CD4-positive, CD25-positive, alpha-beta regulatory T cell (primary cell): ENCODE measurements around the gene FGD3. TPM values are rescaled to one million over a fixed set of nuclear protein-coding genes. Genes with fewer than 3 reads are reported as not detected.

ENCODE experiments used
- ATAC-seq, 2 donors: fragments of 150-1000 bp; cut with Tn5 transposase; one replicate each; pipeline ENCODE4 v1.10.0; 2021; ENCODE audit warnings: low read depth in 2 of 2, moderate number of reproducible peaks in 2 of 2, moderate library complexity in 1 of 2
- DNase-seq, 3 donors: peaks; one replicate each; pipeline versions ENCODE4 v3.0.0 to v3.0.0-alpha.2; 2012 to 2022; ENCODE audit warnings: mixed read lengths in 1 of 3
- H3K27ac ChIP-seq: one replicate; pipeline ENCODE4 v1.7.0; 2013; ENCODE audit warnings: mild to moderate bottlenecking, low read length; ENCODE audit not compliant: insufficient read depth, poor library complexity, severe bottlenecking
- H3K27me3 ChIP-seq: one replicate; pipeline ENCODE4 v1.7.0; 2013; ENCODE audit warnings: low read length; ENCODE audit not compliant: control insufficient read depth, insufficient read depth
- H3K36me3 ChIP-seq: one replicate; pipeline ENCODE4 v1.7.0; 2013; ENCODE audit warnings: mild to moderate bottlenecking, low read length, moderate library complexity; ENCODE audit not compliant: control insufficient read depth, insufficient read depth
- H3K4me1 ChIP-seq: 2 replicates; pipeline ENCODE4 v1.7.0; 2013; ENCODE audit warnings: mild to moderate bottlenecking, low read length; ENCODE audit not compliant: insufficient read depth, control insufficient read depth, poor library complexity, severe bottlenecking
- H3K4me3 ChIP-seq: one replicate; pipeline ENCODE4 v1.7.0; 2013; ENCODE audit warnings: low read depth, mild to moderate bottlenecking, low read length, moderate library complexity
- H3K9me3 ChIP-seq, 2 experiments: 1 replicate in 1 of 2; 2 replicates in 1 of 2; pipeline ENCODE4 v1.7.0; 2013; ENCODE audit warnings: low read length in 2 of 2, mild to moderate bottlenecking in 1 of 2, moderate library complexity in 1 of 2; ENCODE audit not compliant: control insufficient read depth in 2 of 2
- H3K27ac Mint-ChIP-seq, 3 donors: one replicate each; pipeline ENCODE4 v1.8.0; 2020 to 2022; ENCODE audit warnings: mild to moderate bottlenecking in 3 of 3, mixed read lengths in 3 of 3, moderate library complexity in 2 of 3
- H3K27me3 Mint-ChIP-seq: one replicate; pipeline ENCODE4 v1.8.0; 2022; ENCODE audit warnings: mild to moderate bottlenecking, mixed read lengths
- H3K36me3 Mint-ChIP-seq: one replicate; pipeline ENCODE4 v1.8.0; 2020; ENCODE audit warnings: mixed read lengths
- H3K4me1 Mint-ChIP-seq, 4 donors: one replicate each; pipeline ENCODE4 v1.8.0; 2020 to 2022; ENCODE audit warnings: mixed read lengths in 4 of 4, mild to moderate bottlenecking in 1 of 4
- H3K4me3 Mint-ChIP-seq, 4 donors: one replicate each; pipeline ENCODE4 v1.8.0; 2020 to 2022; ENCODE audit warnings: mild to moderate bottlenecking in 4 of 4, mixed read lengths in 4 of 4, moderate library complexity in 3 of 4
- H3K9me3 Mint-ChIP-seq, 7 donors: one replicate each; pipeline ENCODE4 v1.8.0; 2020 to 2022; ENCODE audit warnings: mixed read lengths in 7 of 7, mild to moderate bottlenecking in 3 of 7, moderate library complexity in 2 of 7
- polyA plus RNA-seq, 4 donors: library from polyadenylated mRNA; unstranded; fragments of 300-500 nt; fragmentation: Illumina TruSeq; gene quantifications; one replicate each; pipeline ENCODE4 v1.2.3, GENCODE V29; 2021
- total RNA-seq: library from RNA; stranded (reverse); gene quantifications from one replicate; pipeline ENCODE4 v1.2.3, GENCODE V29; 2022

Gene FGD3
- total and polyA plus RNA-seq, 5 donors from 2014 or later, result 71.6 to 188 (median 98.1) TPM

- H3K27me3 Mint-ChIP-seq, result no peaks in the 10 kb centered on the region
- no peaks in the 10 kb centered on the region for H3K27me3 ChIP-seq
- peaks cover 0 to 9% (median 0%) of the 10 kb centered on the region in 7 donors for H3K9me3 Mint-ChIP-seq
- peaks cover 88% of the 10 kb centered on the region for H3K4me1 ChIP-seq
- H3K4me1 Mint-ChIP-seq, result peaks cover 6 to 75% (median 43%) of the 10 kb centered on the region in 4 donors
- H3K27ac Mint-ChIP-seq, result peak overlapping the region; percentile 94 to 99 (median 97)
- H3K27ac ChIP-seq, result peak overlapping the region; percentile 98
- no peaks in the 10 kb centered on the region for H3K36me3 ChIP-seq
- ATAC-seq (no peak), DNase-seq (no peak)
- H3K9me3 ChIP-seq, result no peaks in the 10 kb centered on the region
- peaks cover 28% of the 10 kb centered on the region for H3K36me3 Mint-ChIP-seq
- H3K4me3 ChIP-seq, result no peak overlapping the region
- peak overlapping the region in 3 of 4 donors; percentile 50 to 78 (median 73) for H3K4me3 Mint-ChIP-seq
Observed at GRCh38 chr9:92960561-92961290, 13.4 kb downstream of the FGD3 start.

- peak overlapping the region; percentile 98 for H3K27ac ChIP-seq
- no peaks in the 10 kb centered on the region for H3K27me3 ChIP-seq
- peaks cover 28% of the 10 kb centered on the region for H3K36me3 Mint-ChIP-seq
- H3K27me3 Mint-ChIP-seq, result no peaks in the 10 kb centered on the region
- no peaks in the 10 kb centered on the region for H3K36me3 ChIP-seq
- peak overlapping the region; percentile 70 to 78 (median 75) for H3K4me3 Mint-ChIP-seq
- peak overlapping the region; percentile 45 for H3K4me3 ChIP-seq
- no peak for ATAC-seq
- peak in 1 of 3 donors; percentile 74 for DNase-seq
- H3K4me1 Mint-ChIP-seq, result peaks cover 6 to 65% (median 34%) of the 10 kb centered on the region in 4 donors
- no peaks in the 10 kb centered on the region for H3K9me3 ChIP-seq
- peaks cover 88% of the 10 kb centered on the region for H3K4me1 ChIP-seq
- H3K9me3 Mint-ChIP-seq, result peaks cover 0 to 9% (median 0%) of the 10 kb centered on the region in 7 donors
- H3K27ac Mint-ChIP-seq, result peak overlapping the region; percentile 94 to 97 (median 95)
Observed at GRCh38 chr9:92961627-92962302, 14.4 kb downstream of the FGD3 start.

- H3K27me3 Mint-ChIP-seq, result no peaks in the 10 kb centered on the region
- H3K4me3 Mint-ChIP-seq, result peak overlapping the region; percentile 17 to 78 (median 72)
- no peak for DNase-seq
- Histone ChIP-seq H3K27me3 (no peaks in the 10 kb centered on the region), H3K36me3 (no peaks in the 10 kb centered on the region), H3K4me3 (peak overlapping the region; percentile 45), H3K27ac (peak overlapping the region; percentile 98), H3K4me1 (peaks cover 88% of the 10 kb centered on the region), H3K9me3 (no peaks in the 10 kb centered on the region)
- peaks cover 32% of the 10 kb centered on the region for H3K36me3 Mint-ChIP-seq
- peak overlapping the region; percentile 94 to 97 (median 95) for H3K27ac Mint-ChIP-seq
- H3K4me1 Mint-ChIP-seq, result peaks cover 1 to 65% (median 30%) of the 10 kb centered on the region in 4 donors
- ATAC-seq, result no peak
- H3K9me3 Mint-ChIP-seq, result peaks cover 0 to 9% (median 0%) of the 10 kb centered on the region in 7 donors
Observed at GRCh38 chr9:92962303-92962649, 15.0 kb downstream of the FGD3 start.

- Histone ChIP-seq H3K4me1 (peaks cover 89% of the 10 kb centered on the region), H3K9me3 (no peaks in the 10 kb centered on the region), H3K27me3 (no peaks in the 10 kb centered on the region), H3K4me3 (peak overlapping the region; percentile 94), H3K36me3 (no peaks in the 10 kb centered on the region), H3K27ac (peak overlapping the region; percentile 98)
- peaks cover 4% of the 10 kb centered on the region for H3K27me3 Mint-ChIP-seq
- DNase-seq (no peak), ATAC-seq (no peak)
- H3K4me1 Mint-ChIP-seq, result peaks cover 0 to 66% (median 29%) of the 10 kb centered on the region in 4 donors
- peak overlapping the region; percentile 43 to 78 (median 72) for H3K4me3 Mint-ChIP-seq
- peaks cover 0 to 9% (median 0%) of the 10 kb centered on the region in 7 donors for H3K9me3 Mint-ChIP-seq
- H3K27ac Mint-ChIP-seq, result peak overlapping the region; percentile 94 to 97 (median 95)
- peaks cover 33% of the 10 kb centered on the region for H3K36me3 Mint-ChIP-seq
Observed at GRCh38 chr9:92962846-92963245, 15.5 kb downstream of the FGD3 start.

DNA sequence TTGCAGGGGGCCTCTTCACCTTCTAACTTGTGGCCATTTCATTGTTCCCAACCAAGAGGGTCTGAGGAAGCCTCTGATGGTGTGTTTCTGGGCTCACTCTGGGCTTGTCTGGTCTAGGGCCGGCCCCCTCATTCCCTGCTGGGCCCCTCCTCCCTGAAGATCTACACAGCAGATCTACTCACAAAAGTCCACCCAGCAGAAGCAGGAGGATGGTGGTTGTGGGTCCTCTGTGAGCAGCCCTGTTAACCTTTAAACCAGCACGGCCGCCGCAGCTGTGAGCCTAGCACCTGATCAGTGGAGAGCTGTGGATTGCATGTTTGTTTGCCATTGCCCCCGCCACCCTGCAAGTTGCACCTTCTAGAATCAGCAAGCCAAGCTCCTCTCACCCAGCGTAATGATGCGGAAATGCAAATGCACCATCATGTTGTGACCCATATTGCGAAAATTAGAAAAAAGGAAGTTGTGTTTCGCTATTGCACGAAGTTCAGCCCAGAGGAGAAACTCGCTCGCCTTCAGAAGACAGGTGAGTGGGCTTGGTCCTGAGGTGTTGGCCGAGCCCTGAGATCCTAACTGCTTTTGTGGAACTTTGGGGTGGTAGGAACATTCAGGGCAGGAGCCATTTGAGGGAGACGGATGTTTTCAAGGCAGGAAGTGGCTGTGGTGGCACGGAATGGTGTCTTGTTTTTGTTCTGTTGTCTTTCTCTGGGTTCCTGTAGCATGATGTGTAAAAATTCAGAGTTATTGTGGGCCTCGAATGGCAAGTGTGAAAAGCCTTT lies 16.7 kb downstream of the FGD3 start:
- H3K4me3 Mint-ChIP-seq, result peak overlapping the region; percentile 93 to 97 (median 95)
- H3K4me1 ChIP-seq, result peaks cover 96% of the 10 kb centered on the region

GRCh38 chr9:92964607-92965060 lies 17.3 kb downstream of the FGD3 start:
- Histone ChIP-seq H3K36me3 (peaks cover 6% of the 10 kb centered on the region), H3K27me3 (no peaks in the 10 kb centered on the region), H3K4me3 (peak overlapping the region; percentile 94), H3K4me1 (peaks cover 98% of the 10 kb centered on the region), H3K9me3 (no peaks in the 10 kb centered on the region), H3K27ac (peak overlapping the region; percentile 98)
- H3K4me3 Mint-ChIP-seq, result peak overlapping the region; percentile 93 to 97 (median 95)
- H3K9me3 Mint-ChIP-seq, result peaks cover 0 to 9% (median 0%) of the 10 kb centered on the region in 7 donors
- DNase-seq (no peak), ATAC-seq (peak; percentile 1 to 4)
- H3K27ac Mint-ChIP-seq, result peak overlapping the region; percentile 98 to 100 (median 98)
- H3K36me3 Mint-ChIP-seq, result peaks cover 37% of the 10 kb centered on the region
- peaks cover 0 to 70% (median 36%) of the 10 kb centered on the region in 4 donors for H3K4me1 Mint-ChIP-seq
- peaks cover 4% of the 10 kb centered on the region for H3K27me3 Mint-ChIP-seq

More for the DNA sequence above, 16.7 kb downstream of the FGD3 start:
- H3K27me3 Mint-ChIP-seq, result peaks cover 4% of the 10 kb centered on the region
- DNase-seq, result peak; percentile 64 to 95 (median 93)
- peak overlapping the region; percentile 98 to 100 (median 98) for H3K27ac Mint-ChIP-seq
- H3K36me3 Mint-ChIP-seq, result peaks cover 38% of the 10 kb centered on the region
- no peaks in the 10 kb centered on the region for H3K9me3 ChIP-seq
- H3K4me3 ChIP-seq, result peak overlapping the region; percentile 94
- peak overlapping the region; percentile 98 for H3K27ac ChIP-seq
- H3K9me3 Mint-ChIP-seq, result peaks cover 0 to 9% (median 0%) of the 10 kb centered on the region in 7 donors
- no peaks in the 10 kb centered on the region for H3K27me3 ChIP-seq
- peak; percentile 72 to 78 for ATAC-seq
- H3K36me3 ChIP-seq, result peaks cover 3% of the 10 kb centered on the region
- peaks cover 0 to 68% (median 31%) of the 10 kb centered on the region in 4 donors for H3K4me1 Mint-ChIP-seq
